A673 (cell line): Measurements from ENCODE around the gene CEP78. TPM values are rescaled to one million over a fixed set of nuclear protein-coding genes. Genes with fewer than 3 reads are reported as not detected.

ENCODE experiments used
- BruUV-seq: library from RNA; stranded (reverse); fragments of 400-500 nt; replicated peaks from 2 replicates; lab custom pipeline; 2021; lab: Mats Ljungman, UMichigan
- CTCF ChIA-PET: fragments of 300-600 bp; sonication (Branson Sonifier 250); formaldehyde crosslinking; loops from one replicate; lab custom pipeline; 2022; ENCODE audit warnings: antibody characterized with exemption; lab: Charles Lee
- POLR2A ChIA-PET: fragments of 300-600 bp; sonication (Branson Sonifier 250); formaldehyde crosslinking; loops from one replicate; lab custom pipeline; 2022; ENCODE audit warnings: antibody characterized with exemption; ENCODE audit not compliant: low non-redundant PET; lab: Charles Lee
- DNase-seq: peaks from one replicate; pipeline ENCODE4 v3.0.0-alpha.2; 2015; ENCODE audit warnings: low spot score
- H3K27ac ChIP-seq: fragments of 200-600 bp; sonication (generic); 2 replicates; pipeline ENCODE4 v1.5.1; 2016; ENCODE audit warnings: mixed run types, low read depth, mild to moderate bottlenecking, mixed read lengths, antibody characterized with exemption, low read length; ENCODE audit not compliant: poor library complexity, severe bottlenecking
- H3K27me3 ChIP-seq: fragments of 200-600 bp; sonication (generic); replicated peaks from 2 replicates; pipeline ENCODE4 v1.6.1; 2017; ENCODE audit warnings: mixed run types, low read depth, mild to moderate bottlenecking, mixed read lengths, antibody characterized with exemption, low read length; ENCODE audit not compliant: insufficient read depth, poor library complexity
- H3K36me3 ChIP-seq: fragments of 200-600 bp; sonication (generic); 2 replicates; pipeline ENCODE4 v1.6.1; 2016; ENCODE audit warnings: mixed run types, mild to moderate bottlenecking, mixed read lengths, antibody characterized with exemption, low read length; ENCODE audit not compliant: insufficient read depth, poor library complexity, severe bottlenecking
- H3K4me1 ChIP-seq: fragments of 200-600 bp; sonication (generic); 2 replicates; pipeline ENCODE4 v1.6.1; 2017; ENCODE audit warnings: mixed run types, mild to moderate bottlenecking, mixed read lengths, antibody characterized with exemption, low read length; ENCODE audit not compliant: insufficient read depth, poor library complexity, severe bottlenecking
- H3K4me3 ChIP-seq: fragments of 200-600 bp; sonication (generic); 2 replicates; pipeline ENCODE4 v1.5.1; 2016; ENCODE audit warnings: low read depth, mixed run types, mild to moderate bottlenecking, mixed read lengths, low read length; ENCODE audit not compliant: poor library complexity, severe bottlenecking
- H3K9me3 ChIP-seq: fragments of 200-600 bp; sonication (generic); 2 replicates; pipeline ENCODE4 v1.6.1; 2016; ENCODE audit warnings: mixed run types, low read depth, mild to moderate bottlenecking, mixed read lengths, antibody characterized with exemption, low read length; ENCODE audit not compliant: poor library complexity, severe bottlenecking
- CTCF ChIP-seq: fragments of 300-800, 200-600 bp; sonication (generic); conservative IDR thresholded peaks from 2 replicates; pipeline ENCODE4 v1.5.1; 2017; ENCODE audit warnings: low read depth, mild to moderate bottlenecking, antibody characterized with exemption, low read length, moderate library complexity, mixed read lengths
- EZH2 ChIP-seq: fragments of 200-600 bp; sonication (generic); IDR thresholded peaks from 2 replicates; pipeline ENCODE4 v1.6.1; 2017; ENCODE audit warnings: borderline replicate concordance, low read depth, mild to moderate bottlenecking, mixed read lengths, antibody characterized with exemption, low read length; ENCODE audit not compliant: poor library complexity, severe bottlenecking
- intact Hi-C: fragments of 100-400 bp; cut with micrococcal nuclease; formaldehyde crosslinking; loops from one replicate; pipeline ENCODE4 v1.10.0; 2022; ENCODE audit not compliant: unreplicated experiment
- total RNA-seq: library from RNA; stranded (reverse); gene quantifications from 2 replicates; pipeline ENCODE4 v1.2.3, GENCODE V29; 2021

The CEP78 gene
- total RNA-seq, 1 experiment from 2014 or later, result 65.9 TPM

DNA sequence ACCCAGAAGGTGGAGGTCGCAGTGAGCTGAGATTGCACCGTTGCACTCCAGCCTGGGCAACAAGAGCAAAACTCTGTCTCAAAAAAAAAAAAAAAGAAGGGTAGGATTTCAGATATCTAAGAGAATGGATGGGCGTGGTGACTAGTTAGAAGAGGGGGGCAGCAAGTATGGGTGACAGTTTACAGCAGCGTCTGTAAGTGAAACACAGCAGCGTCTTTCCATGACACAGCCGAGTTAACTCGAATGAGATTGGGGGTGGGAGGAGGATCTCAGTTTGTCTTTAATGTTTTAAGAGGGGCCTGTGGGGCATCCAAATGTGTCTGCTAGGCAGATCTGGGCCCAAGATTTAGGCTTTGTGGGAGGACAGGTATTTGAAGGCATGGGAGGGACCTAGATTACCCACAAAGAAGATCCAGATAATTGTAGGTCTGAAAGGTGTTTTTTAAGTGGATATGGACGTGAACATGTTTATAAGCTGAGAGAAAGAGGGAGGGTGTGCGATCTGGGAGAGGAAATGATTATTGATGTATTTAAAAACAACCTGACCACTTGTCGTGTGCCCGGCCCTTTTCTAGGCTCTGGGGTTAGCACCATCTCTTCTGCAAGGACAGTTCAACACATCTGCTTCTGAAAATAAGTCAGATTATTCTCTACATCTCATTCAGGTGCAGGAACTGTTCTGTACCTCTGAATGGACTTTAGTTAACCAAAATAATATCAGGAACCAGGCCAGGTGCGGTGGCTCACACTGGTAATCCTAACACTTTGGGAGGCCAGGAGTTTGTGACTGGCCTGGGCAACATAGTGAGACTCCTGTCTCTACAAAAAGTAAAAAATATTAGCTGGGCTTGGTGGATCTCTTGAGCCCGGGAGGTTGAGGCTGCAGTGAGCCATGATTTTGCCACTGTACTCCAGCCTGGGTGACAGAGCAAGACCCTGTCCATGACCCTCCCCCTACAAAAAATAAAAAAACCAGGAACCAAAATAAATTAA, 2.5 kb downstream of the CEP78 start:
- no peak for DNase-seq
- Histone ChIP-seq H3K27me3 (no peaks in the 10 kb centered on the region), H3K9me3 (no peaks in the 10 kb centered on the region), H3K4me3 (no peak overlapping the region), H3K36me3 (peaks cover 24% of the 10 kb centered on the region), H3K4me1 (peaks cover 11% of the 10 kb centered on the region), H3K27ac (no peak overlapping the region)
- TF ChIP-seq CTCF (no peak), EZH2 (no peak)
- BruUV-seq, result no TSS peak
- CTCF ChIA-PET, result no interaction called here
- intact Hi-C loops, result no loop called here
- POLR2A ChIA-PET, result interaction anchor here (0.7 kb wide), 1 partner anchor 41 kb away, joined by 3 read pairs; no protein-coding TSS in a partner anchor

- no peak for DNase-seq
- Histone ChIP-seq H3K27ac (no peak overlapping the region), H3K27me3 (no peaks in the 10 kb centered on the region), H3K9me3 (no peaks in the 10 kb centered on the region), H3K4me1 (peaks cover 11% of the 10 kb centered on the region), H3K4me3 (no peak overlapping the region), H3K36me3 (peaks cover 34% of the 10 kb centered on the region)
- TF ChIP-seq EZH2 (no peak), CTCF (no peak)
- intact Hi-C loops, result no loop called here
- no TSS peak for BruUV-seq
- ChIA-PET CTCF (no interaction called here), POLR2A (no interaction called here)
Observed at GRCh38 chr9:78239506-78239905, 3.6 kb downstream of the CEP78 start.

- intact Hi-C loops, result no loop called here
Observed at GRCh38 chr9:78242041-78242440, 6.2 kb downstream of the CEP78 start.

More at GRCh38 chr9:78242041-78242440, 6.2 kb downstream of the CEP78 start:
- POLR2A ChIA-PET, result no interaction called here
- no peak for DNase-seq
- no peak overlapping the region for H3K4me3 ChIP-seq
- H3K4me1 ChIP-seq, result peaks cover 6% of the 10 kb centered on the region
- CTCF ChIA-PET, result no interaction called here
- no peak overlapping the region for H3K27ac ChIP-seq
- TF ChIP-seq EZH2, result no peak
- BruUV-seq, result no TSS peak
- H3K36me3 ChIP-seq, result peaks cover 43% of the 10 kb centered on the region
- no peaks in the 10 kb centered on the region for H3K27me3 ChIP-seq
- no peaks in the 10 kb centered on the region for H3K9me3 ChIP-seq
